ENCODE results near the gene EYA2.

EYA2 gene

DNA sequence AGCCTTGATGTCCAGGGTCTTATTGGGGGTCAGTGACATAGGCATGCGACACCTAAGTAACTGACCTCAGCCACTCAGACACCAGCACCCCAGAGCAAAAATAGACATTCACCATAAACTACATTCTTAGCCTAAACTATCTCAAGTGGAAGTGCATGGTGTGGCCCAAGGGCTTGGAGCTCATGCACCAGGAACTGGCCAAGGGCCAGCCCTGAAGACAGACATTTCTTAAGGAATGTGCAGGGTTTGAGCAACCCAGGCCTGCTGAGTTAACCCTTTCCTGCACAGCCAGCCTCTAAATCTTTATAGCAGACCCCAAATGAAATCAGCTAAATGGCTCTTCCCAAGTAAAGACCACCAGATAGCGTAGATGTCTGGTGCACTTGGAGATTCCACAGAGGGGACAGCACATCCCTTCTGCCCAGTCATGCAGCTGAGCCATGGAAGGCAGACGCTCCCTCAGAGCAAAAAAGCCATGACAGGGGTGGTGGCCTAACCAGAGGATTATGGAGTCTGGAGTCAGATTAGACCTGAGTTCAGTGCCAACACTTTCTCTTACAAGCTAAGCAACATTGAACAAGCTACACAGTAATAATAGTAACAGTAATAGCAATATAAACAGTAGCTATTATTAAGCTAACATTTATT is 239.3 kb downstream of the EYA2 start:
- no peak for DNase-seq (ENCODE audit: low read depth in 2 of 3, low spot score in 2 of 3)

DNA sequence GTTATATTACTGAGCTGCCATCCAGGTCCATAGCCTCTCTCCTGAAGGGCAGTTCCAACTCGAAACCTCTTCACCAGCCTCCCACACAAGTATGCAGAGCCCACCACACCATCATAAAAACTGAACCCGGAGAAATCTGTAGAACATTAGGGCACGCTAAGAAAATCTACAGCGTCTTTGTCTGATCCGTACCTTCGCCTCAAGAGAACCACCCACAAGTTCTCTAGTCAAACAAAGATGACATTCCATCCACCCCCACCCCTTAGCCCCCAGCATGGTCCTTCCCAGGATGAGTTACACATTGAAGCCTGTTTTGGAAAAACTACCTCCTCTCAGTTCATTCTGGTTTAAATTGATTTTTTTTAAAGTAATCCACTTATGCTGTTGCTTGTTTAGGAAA is 242.1 kb downstream of the EYA2 start:
- DNase-seq (ENCODE audit: low read depth in 2 of 3, low spot score in 2 of 3) = no peak

DNA sequence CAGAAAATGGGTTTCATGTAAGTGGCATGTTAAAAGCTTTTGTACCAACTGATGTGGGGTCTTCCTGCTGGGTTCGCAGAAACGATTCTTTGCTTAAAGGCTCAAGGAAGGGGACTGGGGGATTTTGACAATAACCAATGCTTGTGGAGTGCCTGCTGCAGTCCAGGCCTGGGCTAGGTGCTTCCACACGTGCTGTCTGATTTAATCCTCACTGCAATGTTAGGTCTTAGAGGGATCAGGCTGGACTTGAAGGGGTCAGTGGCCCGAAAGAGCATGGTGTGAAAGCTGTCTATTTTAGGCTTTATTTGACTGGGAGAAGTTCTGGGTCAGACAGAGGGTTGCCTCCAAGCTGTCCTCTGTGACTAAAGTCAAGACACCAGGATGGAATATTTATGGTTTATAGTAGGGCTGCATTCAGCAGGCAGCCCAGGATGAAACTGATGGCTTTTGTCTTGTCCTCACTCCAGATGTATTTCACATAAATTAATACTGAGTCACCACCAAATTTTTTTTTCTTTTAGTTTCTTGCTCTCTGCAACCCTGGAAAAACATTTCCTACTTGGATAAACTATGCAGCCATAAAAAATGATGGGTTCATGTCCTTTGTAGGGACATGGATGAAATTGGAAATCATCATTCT is 242.7 kb downstream of the EYA2 start:
- DNase-seq (ENCODE audit: low read depth in 2 of 3, low spot score in 2 of 3) = no peak

DNA sequence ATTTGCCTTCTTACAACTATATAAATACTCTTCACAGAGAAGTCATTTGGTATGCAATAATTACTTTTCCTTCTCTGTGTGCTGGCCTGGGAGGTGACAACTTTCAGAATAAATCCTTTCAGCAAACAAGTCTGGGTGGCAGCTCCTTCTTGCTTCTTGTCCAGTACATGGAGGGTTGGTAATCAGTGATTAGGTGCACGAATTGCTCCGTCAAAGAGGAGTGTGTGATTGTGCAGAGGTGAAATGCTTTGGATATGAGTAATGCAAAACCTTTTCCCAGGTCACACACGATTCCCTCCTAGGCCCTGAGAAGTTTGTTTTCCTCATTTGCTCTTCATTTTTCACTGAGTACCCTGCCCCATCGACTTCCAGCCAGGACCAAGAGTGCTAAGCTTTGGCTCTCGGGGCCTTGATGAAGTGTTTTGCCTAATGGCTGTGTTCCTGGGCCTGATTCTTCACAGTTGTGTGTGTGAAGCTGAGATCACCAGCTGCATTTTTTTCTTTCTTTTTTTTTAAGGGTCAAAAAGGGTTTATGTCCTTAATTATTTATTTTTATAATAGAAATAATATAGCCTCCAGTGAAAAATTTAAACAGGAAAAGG is 245.4 kb downstream of the EYA2 start:
- no peak for DNase-seq (ENCODE audit: low read depth in 2 of 3, low spot score in 2 of 3)

DNA sequence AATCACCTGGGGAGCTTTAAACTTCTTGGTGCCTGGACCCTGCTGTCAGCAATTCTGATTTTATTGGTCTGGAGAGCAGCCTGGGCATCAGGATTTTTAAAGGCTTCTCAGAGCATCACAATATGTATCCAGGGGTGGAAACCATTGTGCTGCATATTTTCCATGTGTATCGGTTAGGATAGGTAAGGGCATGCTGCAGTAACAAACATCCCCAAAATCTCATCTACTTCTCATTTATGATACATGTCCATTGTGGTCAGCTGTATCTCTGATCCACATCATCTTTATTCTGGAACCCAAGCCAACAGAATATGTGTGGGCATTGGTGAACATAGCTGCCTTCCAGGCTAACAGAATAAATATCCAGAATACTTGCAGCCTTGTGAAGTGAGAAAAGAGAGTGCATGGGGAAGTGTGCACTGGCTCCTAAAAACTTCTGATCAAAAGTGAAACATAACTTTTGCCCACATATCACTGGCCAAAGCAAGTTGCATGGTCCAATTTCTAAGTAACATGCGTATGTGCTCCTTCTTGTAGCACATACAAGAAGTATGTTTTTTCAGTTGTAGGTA is 246.8 kb downstream of the EYA2 start:
- no peak for DNase-seq (ENCODE audit: low read depth in 2 of 3, low spot score in 2 of 3)

DNA sequence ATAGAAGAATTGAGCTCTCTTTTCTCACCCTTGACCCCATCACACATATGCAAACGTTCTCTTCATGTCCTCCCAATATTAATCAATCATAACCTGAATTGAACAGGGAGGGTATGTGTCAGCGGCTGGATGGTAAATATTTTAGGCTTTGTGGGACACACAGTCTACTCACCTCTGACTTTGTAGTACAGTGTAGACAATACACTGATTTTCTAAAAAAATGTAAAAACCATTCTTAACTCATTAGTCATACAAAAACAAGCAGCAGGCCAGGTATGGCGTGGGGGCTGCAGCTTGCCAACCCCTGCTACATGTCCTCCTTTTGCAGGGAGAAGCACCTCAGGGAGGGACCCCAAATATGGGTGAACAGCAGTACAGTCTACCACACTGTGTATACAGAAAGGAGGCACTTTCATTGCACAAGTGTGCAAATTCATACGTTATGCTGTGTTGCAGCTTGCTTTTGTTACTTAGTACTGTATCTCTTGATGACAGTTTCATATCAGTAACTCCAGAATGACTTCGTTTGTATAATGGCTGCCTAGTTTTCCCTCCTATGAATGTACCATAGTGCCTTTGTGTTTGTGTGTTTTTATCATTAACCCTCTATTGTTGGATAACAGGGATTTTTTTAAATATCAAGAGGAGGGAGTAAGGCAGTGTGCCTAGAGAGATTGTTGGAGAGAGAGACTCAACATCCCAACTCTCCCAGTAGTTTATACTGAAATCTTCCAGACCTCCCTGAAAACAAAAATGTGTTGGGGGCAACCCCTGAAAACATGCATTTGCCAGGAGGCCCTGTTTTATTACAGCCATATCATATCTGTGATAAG is 247.5 kb downstream of the EYA2 start:
- DNase-seq (ENCODE audit: low read depth in 2 of 3, low spot score in 2 of 3) = no peak

DNA sequence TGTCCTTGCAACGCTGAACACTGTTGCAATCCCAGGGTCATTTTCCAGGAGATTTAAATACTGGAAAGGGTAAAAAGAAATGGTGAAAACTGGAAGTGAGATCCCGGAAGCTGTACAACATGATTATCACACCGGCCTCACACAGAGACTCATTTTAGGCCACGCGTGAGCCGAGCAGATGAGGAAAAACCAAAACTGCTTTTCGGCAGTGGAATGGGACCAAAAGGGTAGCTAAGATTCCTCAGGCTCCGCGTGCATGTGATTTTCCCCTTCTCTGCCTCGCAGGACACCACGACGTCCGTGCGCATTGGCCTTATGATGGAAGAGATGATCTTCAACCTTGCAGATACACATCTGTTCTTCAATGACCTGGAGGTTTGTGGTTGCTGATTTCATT is 248.1 kb downstream of the EYA2 start:
- no peak for DNase-seq (ENCODE audit: low read depth in 2 of 3, low spot score in 2 of 3)

DNA sequence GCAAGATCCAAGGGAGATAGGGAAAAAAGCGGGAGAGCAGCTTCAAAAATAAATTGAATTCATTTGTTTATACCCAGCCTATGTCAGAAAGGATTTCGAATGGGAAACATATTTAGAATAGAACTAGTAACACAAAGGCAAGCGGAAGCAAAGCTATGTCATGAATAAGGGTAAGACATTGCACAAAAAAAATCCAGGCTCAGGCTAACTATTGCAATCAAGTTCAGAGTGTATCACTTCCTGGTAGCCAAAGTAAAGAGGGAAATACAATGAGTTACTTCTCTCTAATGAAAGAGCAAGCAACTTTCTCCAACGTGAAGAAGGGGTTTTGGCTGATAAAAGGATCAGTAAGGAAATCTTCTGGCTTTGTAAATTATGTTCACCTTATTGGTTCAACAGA is 249.0 kb downstream of the EYA2 start:
- DNase-seq (ENCODE audit: low read depth in 2 of 3, low spot score in 2 of 3) = no peak

DNA sequence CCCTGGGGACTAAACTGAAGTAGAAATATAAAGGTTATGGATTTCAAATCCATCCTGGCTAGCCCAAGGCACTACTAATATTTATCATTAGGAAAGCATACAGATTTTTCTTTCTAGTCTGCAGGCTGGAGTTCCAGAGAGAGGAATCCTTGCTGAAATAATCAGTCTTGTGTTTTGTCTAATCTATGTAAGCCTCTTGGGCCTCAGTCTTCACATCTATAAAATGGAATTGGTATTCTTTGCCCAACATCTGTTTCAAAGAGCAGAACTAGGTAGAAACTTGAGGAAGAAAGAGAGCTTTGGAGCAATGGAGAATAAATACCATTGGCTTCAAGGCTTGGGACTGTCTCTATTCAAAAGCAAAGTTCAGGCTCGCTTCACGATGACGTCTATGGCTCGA is 249.8 kb downstream of the EYA2 start:
- no peak for DNase-seq (ENCODE audit: low read depth in 2 of 3, low spot score in 2 of 3)

DNA sequence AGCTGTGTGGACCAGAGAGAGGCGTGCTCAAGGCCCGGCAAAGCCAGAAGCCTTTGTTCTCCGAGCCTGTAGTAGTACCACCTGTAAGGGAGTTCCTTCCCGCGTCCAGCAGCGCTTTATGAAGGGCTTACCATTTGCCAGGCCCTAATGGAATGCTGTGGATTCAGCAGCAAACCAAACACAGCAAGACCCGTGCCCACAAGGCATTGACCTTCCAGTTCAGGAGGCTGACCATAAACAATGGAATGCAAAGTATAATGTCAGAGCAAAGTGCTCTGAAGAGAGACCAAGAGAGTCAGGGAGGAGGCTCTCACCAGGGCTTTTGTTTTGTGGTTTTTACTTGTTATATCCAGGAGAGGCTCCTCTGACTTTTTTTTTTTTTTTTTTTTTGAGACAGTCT is 252.0 kb downstream of the EYA2 start:
- no peak for DNase-seq (ENCODE audit: low read depth in 2 of 3, low spot score in 2 of 3)

DNA sequence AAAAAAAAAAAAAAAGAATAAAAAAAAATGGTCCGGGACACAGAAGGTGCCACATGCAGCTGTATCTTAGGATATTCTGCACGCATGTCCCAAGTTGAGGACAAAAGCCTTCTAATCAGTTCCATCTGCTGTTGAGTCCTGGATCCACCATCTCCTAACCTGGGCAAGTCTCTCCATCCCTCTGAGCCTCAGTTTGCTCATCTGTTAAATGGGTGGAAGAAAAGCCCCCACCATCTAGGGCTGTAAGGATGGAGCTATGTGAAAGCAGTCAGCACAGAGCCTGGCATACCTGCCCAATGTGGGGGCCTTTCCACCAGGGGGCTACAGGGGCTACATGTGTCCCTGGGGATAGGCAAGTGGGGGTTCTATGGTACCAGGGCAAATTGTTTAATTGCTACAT is 253.4 kb downstream of the EYA2 start:
- DNase-seq (ENCODE audit: low read depth in 2 of 3, low spot score in 2 of 3) = no peak

DNA sequence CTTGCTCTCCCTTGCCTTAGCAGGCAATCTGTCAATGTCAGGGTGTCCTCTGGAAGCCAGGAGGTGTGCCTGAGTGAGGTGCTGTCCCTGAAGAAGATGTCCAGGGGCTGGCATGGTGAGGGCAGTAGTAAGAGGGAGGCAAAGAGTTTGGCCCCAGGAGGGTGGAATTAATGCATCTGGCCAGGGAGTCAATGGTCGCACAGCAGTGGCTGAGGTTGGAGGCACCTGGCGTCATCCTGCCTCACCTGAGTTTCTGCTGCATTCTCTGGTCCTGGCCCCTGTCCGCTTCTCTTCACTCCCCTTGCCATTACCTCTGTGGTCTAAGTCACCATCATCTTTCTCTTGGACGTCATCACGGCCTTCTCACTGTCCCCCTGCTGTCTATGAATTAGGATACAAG is 255.3 kb downstream of the EYA2 start:
- no peak for DNase-seq (ENCODE audit: low read depth in 2 of 3, low spot score in 2 of 3)

DNA sequence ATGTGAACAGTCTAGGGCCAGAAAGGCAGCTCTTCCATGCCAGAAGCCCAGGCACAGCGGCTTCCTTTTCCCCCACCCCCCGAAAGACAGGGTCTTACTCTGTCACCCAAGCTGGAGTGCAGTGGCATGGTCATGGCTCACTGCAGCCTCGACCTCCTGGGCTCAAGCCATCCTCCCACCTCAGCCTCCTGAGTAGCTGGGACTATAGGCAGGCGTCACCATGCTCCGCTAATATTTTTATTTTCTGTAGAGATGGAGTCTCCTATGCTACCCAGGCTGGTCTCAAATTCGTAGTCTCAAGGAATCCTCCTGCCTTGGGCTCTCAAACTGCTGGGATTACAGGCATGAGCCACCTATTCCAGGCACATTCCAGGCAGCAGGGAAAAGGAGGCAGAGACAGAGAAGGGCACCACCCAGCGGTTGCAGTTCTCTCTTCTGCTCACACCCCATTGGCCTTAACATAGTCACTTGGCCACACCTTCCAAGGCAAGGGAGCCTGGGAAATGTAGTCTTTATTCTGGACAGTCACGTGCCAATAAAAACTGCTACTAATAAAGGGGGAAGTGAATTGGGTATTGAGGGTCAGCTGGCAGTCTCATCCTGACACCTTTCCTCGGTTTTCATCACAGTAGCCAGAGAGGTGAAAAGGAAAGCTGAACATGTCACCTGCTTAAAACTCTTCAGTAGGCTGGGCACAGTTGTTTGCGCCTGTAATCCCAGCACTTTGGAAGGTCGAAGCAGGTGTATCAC is 255.9 kb downstream of the EYA2 start:
- DNase-seq (ENCODE audit: low read depth in 2 of 3, low spot score in 2 of 3) = no peak

DNA sequence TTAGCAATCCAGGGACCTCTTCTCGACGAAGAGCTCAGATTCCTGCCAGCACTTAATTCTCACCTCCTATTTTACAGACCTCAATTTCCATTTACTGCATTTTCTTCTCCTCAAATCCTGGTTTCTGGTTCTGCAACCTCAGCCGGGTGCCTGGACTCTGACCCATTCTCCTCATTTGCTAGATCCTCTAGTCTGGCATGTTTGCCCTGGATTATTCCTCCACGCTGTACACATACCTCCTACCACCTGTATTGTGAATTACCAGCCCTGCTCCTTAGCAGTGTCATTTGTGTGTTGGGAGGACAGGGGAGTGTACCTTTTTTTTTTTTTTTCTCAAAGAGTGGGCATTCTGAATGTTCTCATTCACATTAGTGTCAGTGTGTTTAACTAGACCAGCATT is 257.4 kb downstream of the EYA2 start:
- no peak for DNase-seq (ENCODE audit: low read depth in 2 of 3, low spot score in 2 of 3)

DNA sequence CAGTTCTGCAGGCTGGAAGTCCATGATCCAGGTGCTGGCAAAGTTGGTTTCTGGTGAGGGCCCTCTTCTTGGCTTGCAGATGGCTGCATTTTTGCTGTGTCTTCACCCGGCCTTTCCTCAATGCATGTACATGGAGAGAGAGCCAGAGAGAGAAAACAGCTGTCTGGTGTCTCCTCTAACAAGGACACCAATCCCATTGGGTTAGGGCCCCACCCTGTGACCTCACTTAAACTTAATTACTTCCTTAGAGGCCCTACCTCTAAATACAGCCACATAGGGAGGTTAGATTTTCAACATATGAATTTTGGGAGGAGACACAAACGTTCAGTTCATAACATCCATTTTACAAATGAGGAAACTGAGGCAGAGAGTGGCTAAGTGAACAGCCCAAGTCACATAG is 259.4 kb downstream of the EYA2 start:
- no peak for DNase-seq (ENCODE audit: low read depth in 2 of 3, low spot score in 2 of 3)

DNA sequence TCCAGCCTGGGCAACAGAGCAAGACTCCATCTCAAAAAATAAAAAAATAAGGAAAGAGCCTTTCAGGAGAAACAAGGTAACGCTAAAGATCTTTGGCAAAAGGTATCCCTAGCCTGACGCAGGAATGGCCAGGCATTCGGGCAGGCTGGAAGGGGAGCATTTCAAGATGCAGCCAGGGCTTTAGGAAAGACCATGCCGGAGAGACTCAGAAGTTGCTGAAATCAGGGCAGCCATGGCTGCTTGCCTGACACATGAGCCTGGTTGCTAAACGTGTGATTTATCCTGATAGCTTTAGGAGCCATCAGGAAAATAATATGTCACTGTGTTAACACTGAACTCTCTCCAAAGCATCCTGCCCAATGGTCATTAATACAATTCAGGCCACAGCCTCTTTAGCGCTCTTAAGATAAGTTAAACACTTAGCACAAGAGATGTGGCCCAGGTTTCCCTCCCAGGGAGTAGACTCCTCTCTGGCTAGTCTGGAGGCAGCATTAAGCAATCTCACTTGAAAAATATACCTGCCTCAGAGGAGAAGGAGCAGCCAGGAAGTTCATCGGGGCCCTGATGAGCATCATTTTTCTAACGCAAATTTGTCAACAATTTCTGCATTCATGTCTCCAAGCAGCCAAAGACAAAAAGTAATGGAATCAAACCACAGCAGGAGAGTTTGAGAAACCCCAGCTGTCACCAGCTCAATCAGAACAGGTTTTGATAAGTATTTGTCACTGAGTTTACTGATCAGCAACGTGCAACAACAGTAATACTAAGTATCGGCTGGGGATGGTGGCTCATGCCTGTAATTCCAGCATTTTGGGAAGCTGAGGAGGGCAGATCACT is 261.9 kb downstream of the EYA2 start:
- DNase-seq (ENCODE audit: low read depth in 2 of 3, low spot score in 2 of 3) = no peak

DNA sequence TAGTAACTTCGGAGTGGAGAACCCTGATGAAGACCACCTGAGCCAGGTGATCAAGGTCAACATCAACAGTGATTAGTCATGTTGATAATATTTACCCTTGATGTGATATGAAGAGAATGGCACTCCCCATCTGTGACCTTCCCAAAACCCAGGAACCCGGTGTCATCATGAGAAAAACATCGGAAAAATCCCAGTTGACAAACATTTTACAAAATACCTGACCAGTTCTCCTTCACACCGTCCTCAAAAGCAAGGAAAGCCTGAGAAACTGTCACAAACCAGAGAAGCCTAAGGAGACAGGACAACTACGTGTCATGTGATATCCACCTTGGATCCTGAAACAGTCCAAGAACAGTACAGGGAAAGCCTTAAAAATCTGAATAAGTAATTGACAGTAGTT is 264.5 kb downstream of the EYA2 start:
- DNase-seq (ENCODE audit: low read depth in 2 of 3, low spot score in 2 of 3) = no peak

DNA sequence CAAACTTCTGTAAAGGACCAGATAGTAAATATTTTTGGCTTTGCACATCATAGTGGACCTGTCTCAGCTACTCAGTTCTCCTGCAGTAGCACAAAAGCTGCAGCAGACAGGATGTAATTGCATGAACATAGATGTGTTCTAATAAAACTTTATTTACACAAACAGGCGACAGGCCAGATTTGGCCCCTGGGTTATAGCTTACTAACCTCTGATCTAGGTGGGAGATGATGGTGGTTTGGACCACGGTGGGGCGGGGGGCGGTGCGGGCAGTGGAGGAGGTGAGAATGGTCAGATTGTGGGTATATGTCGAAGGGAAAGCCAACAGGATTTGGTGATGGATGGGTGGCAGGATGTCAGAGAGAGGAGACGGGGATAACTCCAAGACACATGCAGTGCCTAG is 265.6 kb downstream of the EYA2 start:
- no peak for DNase-seq (ENCODE audit: low read depth in 2 of 3, low spot score in 2 of 3)

DNA sequence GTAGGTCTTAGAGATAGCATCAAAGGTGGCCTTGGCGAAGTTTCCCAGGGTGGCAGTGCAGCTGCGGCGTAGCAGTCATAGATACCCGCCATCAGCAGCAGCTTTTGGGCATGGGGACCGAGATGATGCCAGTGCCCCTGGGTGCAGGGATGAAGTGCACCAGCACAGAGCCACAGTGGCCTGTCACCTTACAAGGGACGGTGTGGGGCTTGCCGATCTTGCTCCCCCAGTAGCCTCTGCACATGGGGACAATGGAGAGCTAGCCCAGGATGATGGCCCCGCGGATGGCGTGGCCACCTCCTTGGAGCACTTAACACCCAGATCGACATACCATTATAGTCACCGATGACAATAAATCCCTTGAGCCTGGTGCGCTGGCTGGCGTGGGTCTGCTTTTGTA is 266.3 kb downstream of the EYA2 start:
- DNase-seq (ENCODE audit: low read depth in 2 of 3, low spot score in 2 of 3) = no peak

DNA sequence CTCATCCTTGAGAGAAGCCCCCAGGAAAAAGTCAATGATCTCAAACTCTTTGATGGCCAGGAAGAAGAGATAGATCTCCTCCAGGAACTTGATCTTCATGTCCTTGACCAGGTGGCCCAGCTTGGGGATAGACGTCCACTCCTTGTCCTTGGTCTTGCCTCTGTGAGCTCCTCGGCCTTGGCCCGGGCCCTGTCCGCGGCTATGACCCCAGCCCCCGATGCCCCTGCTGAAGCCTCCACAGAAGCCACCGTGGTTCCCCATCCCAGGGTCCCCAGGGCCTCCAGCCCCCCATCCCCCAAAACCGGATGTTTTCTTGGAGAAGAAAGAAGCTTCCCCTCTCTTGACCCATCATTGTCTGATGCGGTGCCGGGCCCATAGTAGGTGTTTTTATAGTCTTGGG is 266.8 kb downstream of the EYA2 start:
- no peak for DNase-seq (ENCODE audit: low read depth in 2 of 3, low spot score in 2 of 3)
